HepG2 (cell line): Measurements from ENCODE around the gene CNTF. TPM values are rescaled to one million over a fixed set of nuclear protein-coding genes. Genes with fewer than 3 reads are reported as not detected.

Experiments used
- ATAC-seq: fragments of 200-7000 bp; cut with Tn5 transposase; 3 replicates; pipeline ENCODE4 v1.9.1; 2020; ENCODE audit warnings: mild to moderate bottlenecking, moderate library complexity
- BruUV-seq: library from RNA; stranded (reverse); fragments of 400-500 nt; replicated peaks from 2 replicates; lab custom pipeline; 2021; lab: Mats Ljungman, UMichigan
- CTCF ChIA-PET: fragments of 300-600 bp; formaldehyde crosslinking; extraction: SDS; loops from one replicate; lab custom pipeline; 2021; ENCODE audit warnings: low total read pairs, inconsistent platforms, low intra/inter-chr PET ratio; lab: Yijun Ruan, JAX
- POLR2A ChIA-PET: fragments of 350-600 bp; sonication (Branson Sonifier 250); formaldehyde crosslinking; loops from one replicate; lab custom pipeline; 2020; ENCODE audit warnings: antibody characterized with exemption, inconsistent platforms; lab: Yijun Ruan, JAX
- DNase-seq: peaks from one replicate; pipeline ENCODE4 v3.0.0-alpha.2; 2015; ENCODE audit warnings: low spot score
- FAIRE-seq: peaks from 3 replicates; lab custom pipeline; 2011; peaks lifted over from hg19 to GRCh38; lab: Jason Lieb, UNC
- H2AFZ ChIP-seq: one replicate; pipeline ENCODE4 v1.6.1; 2011; ENCODE audit warnings: low read length, inconsistent platforms
- H3K27ac ChIP-seq: fragments of 300-600 bp; 3 replicates; pipeline ENCODE4 v1.8.0; 2011; ENCODE audit warnings: mixed run types, mild to moderate bottlenecking, mixed read lengths, low read length, inconsistent platforms; ENCODE audit not compliant: insufficient read depth; ENCODE audit errors: extremely low read length
- H3K27me3 ChIP-seq, 2 experiments: fragments of 200-600 bp in 1 of 2; 2 replicates in 1 of 2; 3 replicates in 1 of 2; pipeline versions ENCODE4 v1.6.0 to v1.8.0; 2011; ENCODE audit warnings: low read length in 2 of 2, mild to moderate bottlenecking in 2 of 2, moderate library complexity in 2 of 2, inconsistent platforms in 1 of 2; ENCODE audit not compliant: insufficient read depth in 2 of 2, control insufficient read depth in 1 of 2
- H3K36me3 ChIP-seq, 2 experiments: fragments of 200-600 bp in 1 of 2; replicated peaks in 1 of 2; 2 replicates in 1 of 2; 3 replicates in 1 of 2; pipeline versions ENCODE4 v1.5.1 to v1.8.0; 2011; ENCODE audit warnings: low read length in 2 of 2, inconsistent platforms in 1 of 2; ENCODE audit not compliant: insufficient read depth in 2 of 2, control insufficient read depth in 1 of 2
- H3K4me1 ChIP-seq: 2 replicates; pipeline ENCODE4 v1.5.1; 2012; ENCODE audit warnings: low read length, inconsistent platforms; ENCODE audit not compliant: insufficient read depth
- H3K4me2 ChIP-seq: 2 replicates; pipeline ENCODE4 v1.6.0; 2011; ENCODE audit warnings: low read depth, low read length, inconsistent platforms
- H3K4me3 ChIP-seq, 3 experiments: fragments of 200-600 bp in 1 of 3; sonication (generic), shearing (Covaris generic) in 1 of 3; replicated peaks in 1 of 3; 2 replicates each; pipeline ENCODE4 v1.5.1; 2011 to 2016; ENCODE audit warnings: low read length in 3 of 3, inconsistent platforms in 2 of 3, low read depth in 2 of 3, mild to moderate bottlenecking in 2 of 3, control low read depth in 1 of 3, mixed read lengths in 1 of 3; ENCODE audit not compliant: insufficient read depth in 1 of 3
- H3K79me2 ChIP-seq: one replicate; pipeline ENCODE4 v1.6.1; 2011; ENCODE audit warnings: low read length, inconsistent platforms; ENCODE audit not compliant: insufficient read depth
- H3K9ac ChIP-seq: 2 replicates; pipeline ENCODE4 v1.6.0; 2011; ENCODE audit warnings: mild to moderate bottlenecking, low read depth, low read length, inconsistent platforms; ENCODE audit not compliant: insufficient read depth
- H3K9me3 ChIP-seq: 2 replicates; pipeline ENCODE4 v1.5.1; 2012; ENCODE audit warnings: mild to moderate bottlenecking, low read length
- H4K20me1 ChIP-seq: 2 replicates; pipeline ENCODE4 v1.6.0; 2011; ENCODE audit warnings: inconsistent platforms, mild to moderate bottlenecking, low read length, moderate library complexity; ENCODE audit not compliant: insufficient read depth
- ARNT ChIP-seq: fragments of 450-650 bp; IDR thresholded peaks from 2 replicates; pipeline ENCODE4 v1.6.1; 2017
- CREB1 ChIP-seq, 2 experiments: fragments of 450-650 bp in 1 of 2; IDR thresholded peaks; 2 replicates each; pipeline ENCODE4 v1.6.1; 2016 to 2017; ENCODE audit warnings: control low read depth in 1 of 2, mild to moderate bottlenecking in 1 of 2, missing compliant biosample characterization in 1 of 2, missing genetic modification characterization in 1 of 2
- NAIF1 ChIP-seq: sonication (generic); formaldehyde crosslinking; IDR thresholded peaks from 2 replicates; pipeline ENCODE4 v1.5.0; 2020; ENCODE audit warnings: mild to moderate bottlenecking, missing genetic modification reagents, borderline replicate concordance
- SRSF9 ChIP-seq: fragments of 200-400 bp; formaldehyde crosslinking; IDR thresholded peaks from 2 replicates; pipeline ENCODE4 v1.6.1; 2018; ENCODE audit warnings: borderline replicate concordance, mild to moderate bottlenecking, low read depth, low read length; ENCODE audit not compliant: insufficient read depth, poor library complexity, severe bottlenecking
- ZNF350 ChIP-seq: sonication (generic); formaldehyde crosslinking; IDR thresholded peaks from 2 replicates; pipeline ENCODE4 v1.4.0; 2020; ENCODE audit warnings: mild to moderate bottlenecking, low read depth, missing genetic modification reagents, borderline replicate concordance
- ZNF672 ChIP-seq: sonication (generic); formaldehyde crosslinking; IDR thresholded peaks from 2 replicates; pipeline ENCODE4 v1.8.1; 2022; ENCODE audit warnings: missing genetic modification reagents
- ZNF7 ChIP-seq: IDR thresholded peaks from 2 replicates; pipeline ENCODE4 v1.6.1; 2016; ENCODE audit warnings: missing biosample characterization, missing genetic modification reagents
- WGBS: methylation state at CpG from one replicate; pipeline ENCODE4 v1.1.6; 2017; ENCODE audit warnings: low lambda C conversion rate; 5-methylcytosine and 5-hydroxymethylcytosine counted together
- in situ Hi-C: cut with HindIII; loops from 2 replicates; pipeline ENCODE4 v1.10.0; 2017; ENCODE audit warnings: low pct_unique_long_range_greater_than_20kb; ENCODE audit not compliant: extremely low pct_ligation_motif_present
- intact Hi-C: fragments of 100-400 bp; cut with micrococcal nuclease; formaldehyde crosslinking; loops from one replicate; pipeline ENCODE4 v1.10.0; 2022; ENCODE audit not compliant: unreplicated experiment
- polyA plus RNA-seq, 8 experiments: library from polyadenylated mRNA; depleted of rRNA in 3 of 8; stranded (reverse) in 7 of 8; unstranded in 1 of 8; fragments of >200 nt; fragmentation: Illumina TruSeq in 4 of 8; extraction: Trizol in 4 of 8; gene quantifications; 2 replicates each; pipeline versions ENCODE4 v1.2.1 to v1.2.3, GENCODE V29; 2011 to 2016; ENCODE audit warnings: low read depth in 4 of 8, missing spikeins in 1 of 8, mixed read lengths in 1 of 8; ENCODE audit not compliant: insufficient read depth in 1 of 8
- total RNA-seq, 5 experiments: library from RNA; depleted of rRNA; stranded (reverse); fragments of >200 nt; fragmentation: Illumina TruSeq; extraction: Trizol; gene quantifications; 2 replicates each; pipeline ENCODE4 v1.2.3, GENCODE V29; 2016; ENCODE audit warnings: low read depth in 1 of 5
- TF ChIP-seq, protein P1 (sequence below): sonication (generic); formaldehyde crosslinking; IDR thresholded peaks from 2 replicates; pipeline ENCODE4 v1.4.0; 2020; ENCODE audit warnings: missing genetic modification reagents
- TF ChIP-seq, protein P2 (sequence below): sonication (generic); formaldehyde crosslinking; IDR thresholded peaks from 2 replicates; pipeline ENCODE4 v1.4.0; 2020; ENCODE audit warnings: missing genetic modification reagents

Gene CNTF
- total and polyA plus RNA-seq, 2 of the 13 experiments (the other 11 are each of a cell fraction or from before 2014, with no cell fraction given): 0.51 to 2.3 TPM

DNA sequence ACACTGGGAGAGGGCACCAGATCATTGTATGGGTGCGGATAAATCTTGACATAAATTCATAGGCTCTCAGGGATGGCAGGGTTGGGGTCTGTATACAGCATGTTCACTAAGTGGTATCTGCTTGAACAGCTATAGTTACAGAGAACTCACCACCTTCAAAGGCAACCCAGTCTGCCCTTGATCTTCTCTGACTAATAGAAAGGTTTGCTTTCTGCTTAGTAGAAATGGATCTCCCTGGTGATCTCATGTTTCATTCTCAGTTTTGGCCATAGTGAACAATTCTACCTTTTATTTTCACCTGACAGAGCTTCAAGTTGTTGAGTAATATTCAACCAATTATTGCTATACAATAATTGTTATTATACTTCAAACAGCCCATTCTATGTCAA lies 32.4 kb downstream of the CNTF start:
- CTCF ChIA-PET: interaction anchor here (1.0 to 4.1 kb wide), 5 partner anchors 21 to 246 kb away, joined by 3 to 39 read pairs (median 8); no protein-coding TSS in a partner anchor
- TF ChIP-seq ZNF7 (CRISPR knock-in tag): no peak
- no peak for TF ChIP-seq ZNF350 (CRISPR knock-in tag)
- TF ChIP-seq, protein P1, sequence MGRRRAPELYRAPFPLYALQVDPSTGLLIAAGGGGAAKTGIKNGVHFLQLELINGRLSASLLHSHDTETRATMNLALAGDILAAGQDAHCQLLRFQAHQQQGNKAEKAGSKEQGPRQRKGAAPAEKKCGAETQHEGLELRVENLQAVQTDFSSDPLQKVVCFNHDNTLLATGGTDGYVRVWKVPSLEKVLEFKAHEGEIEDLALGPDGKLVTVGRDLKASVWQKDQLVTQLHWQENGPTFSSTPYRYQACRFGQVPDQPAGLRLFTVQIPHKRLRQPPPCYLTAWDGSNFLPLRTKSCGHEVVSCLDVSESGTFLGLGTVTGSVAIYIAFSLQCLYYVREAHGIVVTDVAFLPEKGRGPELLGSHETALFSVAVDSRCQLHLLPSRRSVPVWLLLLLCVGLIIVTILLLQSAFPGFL (CRISPR knock-in tag): no peak
- TF ChIP-seq SRSF9: no peak
- TF ChIP-seq CREB1 (IDR thresholded peaks at IDR 0.05): no peak
- TF ChIP-seq CREB1 (CRISPR knock-in tag; IDR thresholded peaks at IDR 0.05): no peak
- TF ChIP-seq ZNF672 (CRISPR knock-in tag): no peak
- no peak for TF ChIP-seq NAIF1 (CRISPR knock-in tag)
- no peak for TF ChIP-seq ARNT
- TF ChIP-seq, protein P2, sequence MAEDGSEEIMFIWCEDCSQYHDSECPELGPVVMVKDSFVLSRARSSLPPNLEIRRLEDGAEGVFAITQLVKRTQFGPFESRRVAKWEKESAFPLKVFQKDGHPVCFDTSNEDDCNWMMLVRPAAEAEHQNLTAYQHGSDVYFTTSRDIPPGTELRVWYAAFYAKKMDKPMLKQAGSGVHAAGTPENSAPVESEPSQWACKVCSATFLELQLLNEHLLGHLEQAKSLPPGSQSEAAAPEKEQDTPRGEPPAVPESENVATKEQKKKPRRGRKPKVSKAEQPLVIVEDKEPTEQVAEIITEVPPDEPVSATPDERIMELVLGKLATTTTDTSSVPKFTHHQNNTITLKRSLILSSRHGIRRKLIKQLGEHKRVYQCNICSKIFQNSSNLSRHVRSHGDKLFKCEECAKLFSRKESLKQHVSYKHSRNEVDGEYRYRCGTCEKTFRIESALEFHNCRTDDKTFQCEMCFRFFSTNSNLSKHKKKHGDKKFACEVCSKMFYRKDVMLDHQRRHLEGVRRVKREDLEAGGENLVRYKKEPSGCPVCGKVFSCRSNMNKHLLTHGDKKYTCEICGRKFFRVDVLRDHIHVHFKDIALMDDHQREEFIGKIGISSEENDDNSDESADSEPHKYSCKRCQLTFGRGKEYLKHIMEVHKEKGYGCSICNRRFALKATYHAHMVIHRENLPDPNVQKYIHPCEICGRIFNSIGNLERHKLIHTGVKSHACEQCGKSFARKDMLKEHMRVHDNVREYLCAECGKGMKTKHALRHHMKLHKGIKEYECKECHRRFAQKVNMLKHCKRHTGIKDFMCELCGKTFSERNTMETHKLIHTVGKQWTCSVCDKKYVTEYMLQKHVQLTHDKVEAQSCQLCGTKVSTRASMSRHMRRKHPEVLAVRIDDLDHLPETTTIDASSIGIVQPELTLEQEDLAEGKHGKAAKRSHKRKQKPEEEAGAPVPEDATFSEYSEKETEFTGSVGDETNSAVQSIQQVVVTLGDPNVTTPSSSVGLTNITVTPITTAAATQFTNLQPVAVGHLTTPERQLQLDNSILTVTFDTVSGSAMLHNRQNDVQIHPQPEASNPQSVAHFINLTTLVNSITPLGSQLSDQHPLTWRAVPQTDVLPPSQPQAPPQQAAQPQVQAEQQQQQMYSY (CRISPR knock-in tag): no peak
- TF ChIP-seq, all 625 proteins: peak for 0
- in situ Hi-C loops: loop anchor here (5.0 to 10.0 kb wide), 2 partner anchors 132 to 250 kb away; no protein-coding TSS in a partner anchor
- no peaks in the 10 kb centered on the region for H3K9me3 ChIP-seq
- WGBS: 100% methylated on average over 1 of the region's 1 CpG
- no peaks in the 10 kb centered on the region for H3K79me2 ChIP-seq
- FAIRE-seq (no peak), DNase-seq (no peak), ATAC-seq (no peak)
- intact Hi-C loops: loop anchor here (1.0 to 10.0 kb wide), 4 partner anchors 20 to 480 kb away; no protein-coding TSS in a partner anchor
- H3K27ac ChIP-seq: no peak overlapping the region
- H3K4me1 ChIP-seq: peaks cover 9% of the 10 kb centered on the region; the same call in 1 of the 2 replicates
- no peak overlapping the region for H3K4me3 ChIP-seq
- no peak overlapping the region for H3K4me2 ChIP-seq
- no peak overlapping the region for H3K9ac ChIP-seq
- H3K27me3 ChIP-seq: no peaks in the 10 kb centered on the region
- no peaks in the 10 kb centered on the region for H3K36me3 ChIP-seq
- POLR2A ChIA-PET: no interaction called here
- BruUV-seq: no TSS peak
- no peaks in the 10 kb centered on the region for H4K20me1 ChIP-seq
- no peak overlapping the region for H2AFZ ChIP-seq
